ENCODE results near the gene TBXA2R.

- TF ChIP-seq CTCF (IDR thresholded peaks at IDR 0.05; ENCODE audit: low read length) (no peak), EZH2phosphoT487 (IDR thresholded peaks at IDR 0.05; ENCODE audit: low read length) (no peak)
Measured at GRCh38 chr19:3608079-3608641, 1.5 kb upstream of the TBXA2R start.
